ENCODE measurements around the gene RPL27A. TPM values are rescaled to one million over a fixed set of nuclear protein-coding genes. Genes with fewer than 3 reads are reported as not detected.

Gene RPL27A
- total and polyA plus RNA-seq, 2 donors (not counting 3 experiments of a cell fraction or from before 2014, with no cell fraction given): 1,303 to 1,363 TPM

- DNase-seq (ENCODE audit: low read depth, low spot score) (no peak), FAIRE-seq (no peak)
- Histone ChIP-seq H3K27me3 (ENCODE audit: control insufficient read depth in 2 of 2, insufficient read depth in 2 of 2, low read length in 2 of 2) (no peaks in the 10 kb centered on the region), H2AFZ (ENCODE audit: low read depth, low read length) (no peak overlapping the region), H3K79me2 (ENCODE audit: control insufficient read depth, insufficient read depth, low read length) (no peaks in the 10 kb centered on the region), H4K20me1 (replicated peaks; ENCODE audit: control insufficient read depth, extremely low read depth, insufficient read depth, low read length) (no peaks in the 10 kb centered on the region), H3K9me3 (replicated peaks; ENCODE audit: control insufficient read depth, insufficient read depth, low read length) (no peaks in the 10 kb centered on the region), H3K9me1 (replicated peaks; ENCODE audit: control insufficient read depth, extremely low read depth, insufficient read depth, low read length) (no peaks in the 10 kb centered on the region), H3K4me2 (ENCODE audit: insufficient read depth, low read length) (no peak overlapping the region), H3K4me3 (replicated peaks in 1 of 3; ENCODE audit: insufficient read depth in 1 of 3, low read depth in 1 of 3, low read length in 3 of 3) (no peak overlapping the region), H3K9ac (replicated peaks; ENCODE audit: extremely low read depth, insufficient read depth, low read length) (no peak overlapping the region), H3K27ac (ENCODE audit: insufficient read depth, low read depth, low read length) (no peak overlapping the region), H3K4me1 (ENCODE audit: control insufficient read depth, extremely low read depth, insufficient read depth, low read length) (peaks cover 23% of the 10 kb centered on the region), H3K36me3 (ENCODE audit: control insufficient read depth in 2 of 2, extremely low read depth in 1 of 2, insufficient read depth in 2 of 2, low read length in 2 of 2) (no peaks in the 10 kb centered on the region)
- dilution Hi-C loops (cut with MboI; ENCODE audit: extremely low pct_ligation_motif_present, low sequenced_read_pairs) (no loop called here), intact Hi-C loops (cut with micrococcal nuclease) (no loop called here)
- ChIA-PET POLR2A (no interaction called here), CTCF (no interaction called here)
- TF ChIP-seq CTCF (IDR thresholded peaks at IDR 0.05; ENCODE audit: extremely low read depth in 1 of 2, insufficient read depth in 1 of 2, low read depth in 1 of 2, low read length in 2 of 2) (no peak), FOS (IDR thresholded peaks at IDR 0.05; ENCODE audit: borderline replicate concordance, insufficient read depth, low read length) (no peak), GATA2 (IDR thresholded peaks at IDR 0.05; ENCODE audit: insufficient read depth, insufficient read length, low read depth, low read length) (no peak), POLR2A (IDR thresholded peaks at IDR 0.05; ENCODE audit: low read depth, low read length) (no peak), EZH2 (IDR thresholded peaks at IDR 0.05; ENCODE audit: borderline replicate concordance, low read depth, low read length, severe bottlenecking) (no peak), POLR2AphosphoS5 (IDR thresholded peaks at IDR 0.05; ENCODE audit: insufficient read depth, low read depth, low read length) (no peak), JUN (IDR thresholded peaks at IDR 0.05; ENCODE audit: borderline replicate concordance, insufficient read depth, insufficient read length, low read depth) (no peak), MYC (IDR thresholded peaks at IDR 0.05; ENCODE audit: low read depth, low read length) (no peak), MAX (IDR thresholded peaks at IDR 0.05; ENCODE audit: insufficient read depth, insufficient read length) (no peak)
- no TSS peak for BruUV-seq (replicated peaks)
Observed at GRCh38 chr11:8723711-8724110, 41.1 kb downstream of the RPL27A start.

Data from endothelial cell of umbilical vein (primary cell).